Dedifferentiated amniotic fluid mesenchymal stem cell (primary cell): Measurements from ENCODE around the gene ATG4A.

Experiments used
- DNase-seq: peaks from one replicate; pipeline ENCODE4 v3.0.0-alpha.2; 2016; ENCODE audit errors: extremely low spot score

Gene ATG4A

DNA sequence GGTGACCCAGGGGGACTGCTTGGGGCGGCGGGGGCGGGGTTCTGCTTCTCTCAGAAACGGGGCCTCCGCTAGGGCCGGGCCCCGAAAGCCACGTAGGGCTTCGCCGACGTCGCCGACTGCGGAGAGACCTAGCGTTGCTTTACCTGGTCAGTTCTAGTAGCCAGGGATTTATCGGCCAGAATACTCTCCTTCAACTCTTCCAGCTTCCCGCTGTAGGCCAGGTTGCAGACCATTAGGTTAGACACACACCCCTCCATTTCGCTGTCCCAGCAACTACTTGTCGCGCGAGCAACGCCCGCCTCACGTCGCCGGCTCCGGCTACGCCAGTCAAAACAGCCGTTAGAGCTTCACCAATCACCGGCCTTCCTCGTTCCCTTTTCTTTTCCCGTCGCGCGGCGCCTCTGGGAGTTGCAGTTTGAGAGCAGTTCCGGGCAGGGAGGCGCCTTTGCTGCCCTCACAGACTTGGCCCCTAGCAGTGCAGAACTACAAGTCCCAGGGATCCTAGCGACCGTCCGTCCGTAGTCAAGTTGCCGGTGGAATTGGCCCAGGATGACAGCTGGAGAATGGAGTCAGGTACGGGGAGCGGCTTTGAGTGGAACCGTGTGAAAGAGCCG is at the start of gene ATG4A, which contains the start of gene PSMD10:
Gene ATG4A, plus strand, starts transcription at position 515 of the 614 bp plus-strand sequence. Its CDS starts 49 bp downstream, at position 564.
Gene PSMD10, minus strand, starts transcription at position 279 of the 614 bp plus-strand sequence. Its CDS starts 22 bp downstream, at position 257.
- peak; percentile 96 for DNase-seq

- no peak for DNase-seq
Measured at GRCh38 chrX:108044554-108045256, 46.9 kb upstream of the ATG4A start, which contains the start of gene VSIG1. TSS of gene VSIG1 (plus strand) at chrX:108045065. CDS start at chrX:108045131, 66 bp downstream.

GRCh38 chrX:108049649-108050048 is 41.9 kb upstream of the ATG4A start:
- no peak for DNase-seq

DNA sequence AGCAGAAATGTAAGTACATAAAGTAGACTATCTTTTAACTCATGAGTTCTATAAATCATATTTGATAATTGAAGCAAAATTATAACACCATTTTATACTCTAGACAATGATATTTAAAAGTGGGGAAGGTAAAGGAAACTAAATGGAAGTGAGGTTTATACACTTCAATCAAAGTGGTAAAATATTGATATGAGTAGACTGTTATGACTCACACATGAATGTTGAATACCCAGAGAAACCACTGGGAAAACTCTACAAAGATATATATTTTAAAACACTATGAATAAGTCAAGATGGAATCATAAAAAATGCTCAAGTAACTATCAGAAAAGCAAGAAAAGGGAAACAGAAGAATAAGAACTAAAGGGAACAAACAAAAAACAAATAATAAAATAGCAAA is 38.4 kb upstream of the ATG4A start:
- DNase-seq = no peak

GRCh38 chrX:108055546-108055945 is 36.0 kb upstream of the ATG4A start:
- DNase-seq = no peak

DNA sequence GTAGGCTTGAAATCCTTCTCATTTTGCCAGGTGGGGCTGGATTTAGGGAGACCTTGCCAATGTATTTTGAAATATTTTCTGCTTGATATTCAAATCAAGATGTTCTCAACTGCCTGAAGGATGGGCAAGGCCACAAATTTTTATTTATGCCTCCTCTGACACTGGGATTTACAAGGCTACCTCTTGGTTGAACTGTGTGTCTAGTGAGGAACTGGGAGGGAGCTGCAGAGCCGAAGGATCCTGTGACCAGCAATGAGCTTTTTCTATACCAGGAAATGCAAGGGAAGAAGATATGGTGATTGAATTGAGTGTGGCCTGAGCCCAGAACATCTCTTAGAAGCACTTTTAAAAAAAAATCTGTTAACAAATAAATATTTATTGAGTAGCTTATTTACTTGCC is 31.8 kb upstream of the ATG4A start:
- no peak for DNase-seq

- DNase-seq = no peak
Measured at GRCh38 chrX:108064001-108064400, 27.6 kb upstream of the ATG4A start.

DNA sequence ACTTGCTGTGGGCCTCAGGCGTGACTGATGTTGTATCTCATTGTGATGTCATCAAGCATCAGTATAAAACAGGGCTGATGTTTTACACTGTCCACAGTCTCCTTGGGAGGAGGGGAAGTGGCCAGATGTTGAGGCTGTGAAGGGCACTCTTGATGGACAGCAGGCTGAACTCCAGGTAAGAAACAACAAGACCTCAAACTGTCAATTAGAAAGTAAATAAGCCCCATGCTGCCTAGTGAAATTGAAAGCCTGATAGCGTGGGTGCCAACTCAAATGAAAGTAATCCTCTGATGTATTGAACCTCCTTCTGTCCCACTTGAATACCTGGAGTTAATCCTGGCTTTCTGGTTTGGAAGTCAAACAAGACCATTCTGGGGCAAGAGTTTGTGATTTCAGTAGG is 27.0 kb upstream of the ATG4A start:
- DNase-seq = no peak

- no peak for DNase-seq
Measured at GRCh38 chrX:108068121-108068520, 23.5 kb upstream of the ATG4A start.

- no peak for DNase-seq
Measured at GRCh38 chrX:108070891-108071290, 20.7 kb upstream of the ATG4A start.

DNA sequence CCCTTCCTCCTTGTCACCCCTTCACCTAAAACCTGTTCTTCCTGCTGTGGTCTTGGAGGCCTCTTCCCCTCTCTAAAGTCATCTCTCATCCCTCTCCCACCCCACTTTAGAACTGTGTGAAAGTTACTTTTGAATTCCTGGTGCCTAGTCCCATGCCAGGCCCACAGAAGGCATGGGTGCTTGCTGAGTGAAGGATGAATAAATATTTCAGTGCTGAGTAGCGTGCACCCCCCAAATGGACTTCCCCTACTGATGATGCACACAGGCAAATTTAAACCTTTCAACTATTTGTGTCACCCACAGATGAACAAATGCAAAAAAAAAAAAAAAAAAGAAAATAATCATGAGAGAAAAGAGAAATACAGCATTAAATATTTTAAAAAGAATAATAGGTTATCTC is 20.0 kb upstream of the ATG4A start:
- no peak for DNase-seq

DNA sequence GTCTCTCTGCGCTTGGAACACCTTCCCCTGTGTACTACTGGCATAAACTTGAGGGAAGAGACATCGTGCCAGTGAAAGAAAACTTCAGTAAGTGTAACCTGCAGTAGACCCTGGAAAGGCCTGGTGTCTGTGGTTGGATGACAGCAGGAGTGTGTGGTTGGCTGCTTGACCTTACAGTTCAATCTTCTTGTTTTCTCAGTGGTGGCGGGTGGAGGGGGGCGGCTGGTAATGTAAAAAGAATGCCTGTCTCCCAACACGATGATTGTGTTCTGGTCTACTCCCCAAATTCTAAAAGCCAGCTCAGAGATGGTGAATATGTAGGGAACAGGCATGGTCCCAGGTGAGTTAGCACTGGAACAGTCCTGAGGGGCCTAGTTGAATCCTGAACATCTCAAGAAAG is 18.8 kb upstream of the ATG4A start:
- DNase-seq = no peak

GRCh38 chrX:108081110-108081509 is 10.5 kb upstream of the ATG4A start:
- no peak for DNase-seq

DNA sequence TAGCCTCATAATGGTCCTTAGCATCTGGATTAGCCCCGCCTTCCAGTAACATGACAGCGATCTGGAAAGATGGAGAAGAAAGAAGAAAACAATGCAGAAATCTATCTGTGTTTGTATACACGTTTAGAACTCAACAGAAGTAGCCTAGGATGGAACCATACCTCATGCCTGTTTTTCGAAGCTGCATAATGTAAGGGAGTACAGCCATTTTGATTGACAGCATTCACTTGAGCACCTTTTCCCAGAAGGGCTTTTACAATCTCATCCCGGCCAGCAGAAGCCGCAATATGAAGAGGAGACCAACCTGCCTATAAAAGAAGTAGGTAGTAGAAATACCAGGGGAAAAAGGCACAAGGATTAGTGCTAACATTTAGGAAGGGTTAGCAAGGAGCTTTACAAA is 3.8 kb upstream of the ATG4A start:
- DNase-seq = no peak

DNA sequence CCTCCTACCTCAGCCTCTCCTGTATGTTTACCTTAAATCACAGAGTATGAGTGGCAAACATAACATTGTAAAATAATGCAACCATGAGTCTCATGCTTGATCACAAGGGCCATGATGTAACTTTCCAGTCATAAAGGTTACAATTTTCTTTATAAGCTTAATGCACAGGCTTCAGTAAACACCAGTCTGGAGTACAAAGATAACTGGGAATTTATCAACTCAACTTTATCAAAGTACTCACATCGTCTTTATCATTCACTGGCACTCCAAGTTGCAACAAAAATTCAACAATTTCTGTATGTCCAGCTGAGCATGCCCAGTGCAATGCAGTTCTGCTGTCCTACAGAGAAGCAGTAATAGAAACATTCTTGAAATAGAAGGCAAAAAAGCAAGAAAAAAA is 3.1 kb upstream of the ATG4A start:
- no peak for DNase-seq

DNA sequence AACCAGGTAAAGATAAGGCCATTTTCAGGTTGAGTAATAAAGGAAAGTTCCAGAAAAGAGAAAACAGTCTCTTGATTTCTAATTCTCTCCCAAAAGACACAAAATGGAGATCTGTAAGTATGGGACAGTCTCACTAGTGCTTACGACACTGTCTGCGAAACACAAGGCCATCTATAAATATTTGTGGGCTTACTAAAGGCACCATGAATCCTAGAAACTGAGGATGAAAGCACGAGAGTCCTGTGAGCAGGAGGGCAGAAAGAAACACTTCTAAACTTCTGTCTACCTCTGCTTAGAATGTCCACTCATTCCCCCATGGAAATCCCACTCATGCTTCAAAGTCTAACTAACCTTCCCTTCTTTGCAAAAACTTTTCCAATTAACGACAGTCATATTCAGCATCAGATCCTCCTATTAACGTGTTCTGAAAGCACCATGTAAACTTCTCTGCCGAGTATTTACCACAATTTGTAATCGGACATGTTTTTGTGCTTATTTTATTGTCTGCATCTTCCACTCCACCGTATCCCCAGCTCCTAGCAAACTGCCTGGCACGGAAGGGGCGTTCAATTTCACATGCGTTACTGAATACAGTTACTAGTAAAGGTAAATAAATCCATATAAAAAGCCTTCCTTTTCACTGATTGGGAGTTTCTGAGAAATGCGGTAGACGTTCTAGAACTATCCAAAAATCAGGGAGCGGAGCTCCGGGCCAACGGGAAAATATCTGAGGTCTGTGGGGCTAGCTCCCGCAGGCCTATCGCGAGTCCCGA is 901 bp upstream of the ATG4A start:
- DNase-seq = peak; percentile 27

- no peak for DNase-seq
Measured at GRCh38 chrX:108091878-108092291, 307 bp downstream of the ATG4A start.

- DNase-seq = no peak
Measured at GRCh38 chrX:108097380-108097779, 5.8 kb downstream of the ATG4A start.

DNA sequence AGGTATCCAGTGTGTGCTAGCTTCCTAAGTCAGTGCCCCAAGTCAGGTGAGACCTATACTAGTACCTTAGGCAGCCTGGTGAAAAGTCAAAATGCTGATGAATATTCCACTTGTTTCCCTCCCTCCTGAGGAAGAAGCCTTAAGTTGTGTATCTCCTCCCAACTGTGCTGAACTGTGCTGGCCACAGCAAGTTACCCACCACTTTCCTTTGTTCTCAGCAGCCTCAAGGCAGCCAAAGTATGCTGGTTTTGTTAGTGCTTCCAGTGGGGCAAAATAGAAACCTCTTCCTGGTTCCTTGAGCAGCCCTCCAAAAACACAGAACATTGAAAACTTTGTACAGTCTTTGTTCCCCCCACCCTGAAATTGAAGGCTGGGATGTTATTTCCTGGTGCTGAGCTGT is 13.9 kb downstream of the ATG4A start:
- DNase-seq = no peak

DNA sequence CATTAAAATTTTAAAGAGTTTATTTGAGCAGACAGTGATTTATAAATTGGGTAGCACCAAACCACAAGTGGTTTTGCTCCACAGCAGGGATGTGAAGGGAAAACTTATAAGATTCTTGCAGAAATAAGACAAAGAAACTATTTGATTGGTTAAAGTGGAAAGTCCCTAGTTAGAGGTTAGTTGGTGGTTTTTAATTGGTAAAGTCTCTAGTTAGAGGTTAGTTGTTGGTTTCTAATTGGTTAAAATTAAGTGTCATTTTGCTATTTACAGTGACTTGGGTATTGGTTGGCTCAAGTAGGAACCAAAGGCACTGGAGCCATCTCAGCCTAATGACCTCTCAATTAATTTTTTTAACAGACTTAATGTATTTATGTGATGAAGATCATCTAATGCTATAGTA is 23.0 kb downstream of the ATG4A start:
- DNase-seq = no peak

DNA sequence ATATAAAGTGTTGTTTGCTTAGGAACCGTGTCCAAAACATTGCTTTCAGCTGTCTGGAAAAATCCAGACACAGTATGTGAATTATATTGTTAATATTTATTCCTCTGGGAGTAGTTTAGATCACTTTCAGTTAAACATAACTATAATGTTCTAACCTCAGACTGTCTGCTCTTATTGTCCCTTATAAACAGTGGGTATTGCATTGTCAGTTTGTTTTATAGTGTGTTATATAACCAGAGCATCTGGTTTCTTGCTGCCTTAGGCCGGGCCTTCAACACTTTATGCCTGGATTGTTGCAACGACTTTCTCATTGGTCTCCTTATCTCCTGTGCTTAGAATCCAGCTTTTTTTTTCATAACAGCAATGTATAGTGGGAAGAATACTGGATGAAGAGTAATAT is 26.4 kb downstream of the ATG4A start:
- DNase-seq = no peak

- no peak for DNase-seq
Measured at GRCh38 chrX:108121291-108121690, 29.7 kb downstream of the ATG4A start.

DNA sequence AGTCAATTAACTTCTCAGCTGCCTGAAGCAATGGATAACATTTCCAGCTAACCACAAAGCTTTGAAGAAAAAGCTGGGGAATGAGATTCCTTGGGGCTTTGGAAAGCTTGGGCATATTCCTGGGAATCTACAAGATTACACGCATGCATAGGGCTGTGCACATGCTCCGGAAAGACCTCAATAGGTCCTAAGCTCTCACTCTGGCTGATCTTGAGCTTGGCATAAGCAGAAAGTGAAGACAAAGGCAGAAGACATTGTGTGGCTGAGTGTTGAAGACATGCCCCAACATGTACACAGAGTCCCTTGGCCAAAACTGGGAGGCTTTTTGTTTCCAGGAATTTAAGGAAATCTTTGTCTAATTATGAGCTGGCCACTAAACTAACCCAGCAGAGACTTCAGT is 31.2 kb downstream of the ATG4A start:
- no peak for DNase-seq
